ENCODE results near the gene THTPA.

Gene THTPA

DNA sequence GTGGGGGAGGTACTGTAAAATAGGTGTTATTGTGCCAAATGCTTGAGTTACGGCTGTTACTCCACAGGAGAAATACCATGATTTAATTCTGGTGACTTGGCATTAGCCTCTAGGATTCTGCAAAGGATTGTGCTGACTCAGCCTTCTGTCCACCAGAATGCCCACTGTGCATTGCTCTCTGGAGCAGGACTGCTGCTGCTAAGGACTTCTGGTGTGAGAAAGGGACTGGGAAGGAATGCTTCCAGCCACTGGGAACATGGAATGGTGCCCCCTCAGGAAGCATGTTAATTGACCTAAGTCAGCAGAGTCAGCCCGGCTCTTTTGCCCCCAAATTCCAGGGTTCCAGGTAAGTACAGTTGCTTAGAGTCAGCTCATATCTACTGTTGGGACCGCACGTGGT is 37.4 kb upstream of the THTPA start:
- TF ChIP-seq, protein P1, sequence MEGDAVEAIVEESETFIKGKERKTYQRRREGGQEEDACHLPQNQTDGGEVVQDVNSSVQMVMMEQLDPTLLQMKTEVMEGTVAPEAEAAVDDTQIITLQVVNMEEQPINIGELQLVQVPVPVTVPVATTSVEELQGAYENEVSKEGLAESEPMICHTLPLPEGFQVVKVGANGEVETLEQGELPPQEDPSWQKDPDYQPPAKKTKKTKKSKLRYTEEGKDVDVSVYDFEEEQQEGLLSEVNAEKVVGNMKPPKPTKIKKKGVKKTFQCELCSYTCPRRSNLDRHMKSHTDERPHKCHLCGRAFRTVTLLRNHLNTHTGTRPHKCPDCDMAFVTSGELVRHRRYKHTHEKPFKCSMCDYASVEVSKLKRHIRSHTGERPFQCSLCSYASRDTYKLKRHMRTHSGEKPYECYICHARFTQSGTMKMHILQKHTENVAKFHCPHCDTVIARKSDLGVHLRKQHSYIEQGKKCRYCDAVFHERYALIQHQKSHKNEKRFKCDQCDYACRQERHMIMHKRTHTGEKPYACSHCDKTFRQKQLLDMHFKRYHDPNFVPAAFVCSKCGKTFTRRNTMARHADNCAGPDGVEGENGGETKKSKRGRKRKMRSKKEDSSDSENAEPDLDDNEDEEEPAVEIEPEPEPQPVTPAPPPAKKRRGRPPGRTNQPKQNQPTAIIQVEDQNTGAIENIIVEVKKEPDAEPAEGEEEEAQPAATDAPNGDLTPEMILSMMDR (conservative IDR thresholded peaks at IDR 0.05): no peak
- no peak overlapping the region for H3K27ac ChIP-seq

DNA sequence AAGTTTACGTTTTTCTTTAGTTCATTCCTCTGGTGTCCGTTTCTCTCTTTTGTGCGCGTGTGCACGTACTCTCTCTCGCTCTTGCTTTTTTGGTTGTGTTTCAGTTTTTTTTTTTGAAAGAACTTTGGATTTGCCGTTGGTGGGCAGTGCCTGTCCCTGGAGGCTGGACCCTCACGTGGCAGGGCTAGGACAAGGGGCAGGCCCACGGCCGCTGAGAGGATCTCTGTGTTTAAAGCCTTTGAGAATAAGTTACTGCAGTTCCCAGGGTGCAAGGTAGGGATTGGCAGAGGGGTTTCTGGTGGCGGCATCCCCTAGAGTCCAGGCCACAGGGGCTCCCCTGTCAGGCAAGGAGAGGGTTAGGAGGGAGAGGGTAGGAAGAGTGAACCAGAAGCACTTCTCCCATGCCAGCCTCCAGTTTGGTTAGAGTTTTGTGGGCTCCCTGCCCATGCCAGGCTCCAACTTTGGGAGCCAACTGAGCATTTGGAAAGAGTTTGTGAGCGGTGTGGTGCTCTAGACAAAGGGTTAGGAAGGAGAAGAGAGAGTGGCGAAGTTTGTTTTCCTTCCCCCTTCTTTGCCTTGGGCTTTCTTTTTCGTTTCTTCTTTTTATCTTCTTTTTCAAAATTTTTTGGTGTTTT is 35.1 kb upstream of the THTPA start:
- H3K27ac ChIP-seq: no peak overlapping the region
- TF ChIP-seq, protein P1 (conservative IDR thresholded peaks at IDR 0.05): no peak

DNA sequence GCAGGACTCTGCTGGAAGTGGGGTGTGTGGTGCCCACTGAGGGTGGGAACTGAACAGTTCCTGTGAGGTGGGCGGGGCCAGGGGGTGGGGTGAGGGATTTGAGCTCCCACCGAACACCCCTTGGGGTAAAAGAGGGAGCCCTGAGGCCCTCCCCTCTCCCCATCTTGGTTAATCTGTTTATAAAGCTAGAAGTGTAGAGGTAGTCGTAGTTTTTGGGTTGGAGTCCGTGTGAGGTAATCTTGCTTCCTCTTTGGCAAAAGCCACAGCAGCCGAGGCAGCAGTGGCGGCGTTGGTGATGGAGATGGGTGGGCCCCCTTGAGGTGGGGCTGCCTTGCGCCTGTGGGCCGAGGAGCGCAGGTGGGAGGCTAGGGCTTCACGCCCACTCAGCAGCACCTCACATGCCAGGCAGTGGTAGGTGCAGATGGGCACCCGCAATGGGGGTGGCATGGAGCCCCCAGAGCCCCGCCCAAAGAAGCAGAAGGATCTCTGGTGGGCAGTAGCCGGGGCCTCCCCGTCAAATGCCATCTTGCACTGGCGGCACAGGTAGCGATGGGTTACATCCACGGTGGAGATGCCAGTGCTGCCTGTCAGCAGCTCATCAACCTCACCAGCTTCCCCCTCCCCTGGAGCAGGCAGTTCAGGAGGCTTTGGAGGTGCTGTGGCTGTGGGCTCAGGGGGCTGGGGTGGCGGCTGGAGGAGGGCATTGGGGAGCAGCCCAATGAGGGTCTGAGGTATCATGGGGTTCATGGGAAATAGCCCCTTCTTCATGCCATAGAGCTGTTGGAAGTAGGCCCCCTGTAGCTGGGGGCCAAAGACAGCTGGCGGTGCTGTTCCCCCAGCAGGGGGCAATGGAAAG is 34.1 kb upstream of the THTPA start:
- TF ChIP-seq, protein P1 (conservative IDR thresholded peaks at IDR 0.05): no peak
- H3K27ac ChIP-seq: no peak overlapping the region

DNA sequence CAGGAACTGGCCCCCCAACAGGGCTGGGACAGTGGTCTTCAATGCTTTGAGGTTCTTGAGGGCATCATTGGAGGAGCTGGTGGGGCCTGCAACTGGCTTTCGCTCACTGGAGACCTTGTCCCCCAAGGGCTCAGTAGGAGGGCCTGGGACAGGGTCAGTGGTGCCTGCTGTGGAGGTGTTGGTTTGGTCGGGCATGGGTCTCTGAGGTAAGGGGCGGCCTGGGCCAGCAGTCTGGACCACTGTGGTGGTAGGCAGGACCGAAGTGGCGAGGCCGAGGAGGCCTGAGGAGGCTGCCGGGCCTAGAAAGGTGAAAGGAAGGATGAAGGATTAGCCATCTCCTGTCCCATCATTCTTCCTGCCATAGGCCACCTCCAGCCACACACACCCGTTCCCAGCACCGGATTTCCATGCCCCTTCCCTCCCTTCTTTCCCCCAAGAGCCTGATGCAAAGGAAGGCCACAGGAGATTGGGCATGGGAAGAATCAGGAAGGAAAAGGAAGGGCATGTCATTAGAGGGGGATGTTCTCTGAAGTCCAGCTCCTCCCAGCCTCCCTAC is 33.4 kb upstream of the THTPA start:
- TF ChIP-seq, protein P1 (conservative IDR thresholded peaks at IDR 0.05): no peak
- no peak overlapping the region for H3K27ac ChIP-seq

DNA sequence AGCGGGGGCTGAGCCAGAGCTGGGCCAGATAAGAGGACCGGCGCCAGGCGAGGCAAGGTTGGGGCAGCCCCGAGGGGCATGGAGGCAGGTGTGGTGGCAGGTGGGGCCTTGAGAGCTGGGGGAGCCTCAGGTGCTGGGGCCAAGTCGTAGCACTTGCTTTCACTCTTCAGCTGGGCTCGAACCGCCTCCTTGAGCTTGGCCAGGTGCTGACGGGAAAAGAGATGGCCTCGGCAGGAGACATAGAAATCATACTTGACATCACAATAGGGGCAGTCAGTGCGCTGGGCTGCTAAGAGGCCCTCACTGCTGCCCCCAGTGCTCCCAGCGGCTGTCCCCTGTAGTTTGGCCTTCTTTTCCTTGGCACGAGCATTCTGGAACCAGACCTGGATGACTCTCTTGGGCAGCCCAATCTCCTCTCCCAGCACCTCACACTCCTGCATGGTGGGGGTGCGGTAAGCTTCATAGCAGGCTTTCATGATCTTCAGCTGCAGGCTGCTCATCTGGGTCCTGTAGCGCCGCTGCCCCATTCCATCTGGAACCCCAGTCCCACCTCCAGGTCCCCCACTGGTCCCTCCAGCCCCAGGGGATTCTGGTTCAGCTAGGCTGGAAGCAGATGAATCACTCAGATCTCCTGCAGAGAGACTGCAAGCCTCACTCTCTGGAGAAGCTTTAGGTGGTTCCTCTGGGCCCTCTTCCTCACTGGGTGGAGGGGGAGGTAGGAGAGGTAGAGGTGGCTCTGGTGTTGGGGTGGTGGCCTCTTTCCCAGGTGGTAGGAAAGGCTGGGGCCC is 32.6 kb upstream of the THTPA start:
- H3K27ac ChIP-seq: no peak overlapping the region
- TF ChIP-seq, protein P1 (conservative IDR thresholded peaks at IDR 0.05): no peak

DNA sequence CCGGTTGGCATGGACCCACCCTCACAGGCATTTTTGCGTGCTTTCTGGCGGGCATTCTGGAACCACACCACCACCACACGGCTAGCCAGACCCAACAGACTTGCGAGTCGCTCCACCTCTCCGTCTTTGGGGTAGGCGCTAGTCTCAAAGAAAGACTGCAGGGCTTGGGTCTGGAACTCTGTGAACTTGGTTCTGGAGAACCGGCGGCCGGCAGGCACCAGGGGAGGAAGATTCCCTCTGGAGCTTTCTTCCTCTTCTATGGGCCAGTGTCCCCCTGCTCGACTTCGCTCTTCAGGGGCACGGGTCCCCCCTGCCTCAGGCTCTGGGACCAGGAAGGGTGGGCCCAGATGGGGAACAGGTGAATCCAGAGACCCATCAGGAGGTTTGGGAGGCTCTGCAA is 31.1 kb upstream of the THTPA start:
- TF ChIP-seq, protein P1 (conservative IDR thresholded peaks at IDR 0.05): no peak
- H3K27ac ChIP-seq: no peak overlapping the region

DNA sequence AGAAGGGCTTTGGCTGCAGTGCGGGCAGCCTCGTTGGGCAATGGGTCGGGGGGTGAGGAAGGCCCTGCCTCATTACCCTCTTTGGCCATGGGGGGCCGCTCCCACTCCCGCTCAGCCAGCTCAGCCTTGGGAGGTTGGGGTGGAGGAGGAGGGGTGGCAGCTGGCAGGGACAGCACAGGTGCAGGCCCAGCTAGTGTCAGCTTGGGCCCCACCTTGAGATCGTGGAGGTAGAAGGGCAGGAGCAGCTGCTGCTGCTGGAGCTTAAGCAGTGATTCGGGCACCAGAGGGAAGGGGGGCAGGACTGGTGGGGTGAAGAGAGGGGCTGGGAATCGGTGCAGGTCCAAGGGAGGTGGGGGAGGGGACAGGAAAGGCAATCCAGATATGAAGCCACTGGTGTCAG is 30.5 kb upstream of the THTPA start:
- H3K27ac ChIP-seq: no peak overlapping the region
- TF ChIP-seq, protein P1 (conservative IDR thresholded peaks at IDR 0.05): no peak

Data from VCaP (cell line).